ENCODE results near the gene FUT8.
"Not testable (repeated sequence)": the region's sequence is repeated elsewhere in the genome, so short reads cannot be mapped to it uniquely, and the experiment has no call there.

Gene FUT8

GRCh38 chr14:65676361-65677014 lies 264.0 kb downstream of the FUT8 start:
- Histone ChIP-seq H2AFZ (ENCODE audit: low read depth) (no peak overlapping the region), H3K4me3 (IDR thresholded peaks at IDR 0.05; ENCODE audit: insufficient read depth, low read depth, low read length) (no peak overlapping the region), H3K4me2 (no peak overlapping the region), H3K36me3 (ENCODE audit: insufficient read depth) (no peaks in the 10 kb centered on the region), H3K4me1 (ENCODE audit: low read depth, poor library complexity, severe bottlenecking) (no peaks in the 10 kb centered on the region), H3K9ac (no peak overlapping the region), H4K20me1 (ENCODE audit: insufficient read depth) (no peaks in the 10 kb centered on the region), H3K27ac (no peak overlapping the region), H3K79me2 (ENCODE audit: insufficient read depth, low read depth) (no peaks in the 10 kb centered on the region), H3K27me3 (ENCODE audit: insufficient read depth, low read depth) (no peaks in the 10 kb centered on the region)
- TF ChIP-seq CTCF (conservative IDR thresholded peaks at IDR 0.05; ENCODE audit: low read depth, low read length): no peak

GRCh38 chr14:65685572-65685971 lies 273.0 kb downstream of the FUT8 start:
- no peak for TF ChIP-seq CTCF (conservative IDR thresholded peaks at IDR 0.05; ENCODE audit: low read depth, low read length)
- Histone ChIP-seq H3K36me3 (ENCODE audit: insufficient read depth) (no peaks in the 10 kb centered on the region), H2AFZ (ENCODE audit: low read depth) (no peak overlapping the region), H4K20me1 (ENCODE audit: insufficient read depth) (no peaks in the 10 kb centered on the region), H3K4me3 (IDR thresholded peaks at IDR 0.05; ENCODE audit: insufficient read depth, low read depth, low read length) (no peak overlapping the region), H3K9ac (no peak overlapping the region), H3K4me1 (ENCODE audit: low read depth, poor library complexity, severe bottlenecking) (no peaks in the 10 kb centered on the region), H3K4me2 (no peak overlapping the region), H3K79me2 (ENCODE audit: insufficient read depth, low read depth) (no peaks in the 10 kb centered on the region), H3K27ac (no peak overlapping the region), H3K27me3 (ENCODE audit: insufficient read depth, low read depth) (no peaks in the 10 kb centered on the region)

GRCh38 chr14:65686761-65687160 lies 274.2 kb downstream of the FUT8 start:
- Histone ChIP-seq H3K4me2 (no peak overlapping the region), H3K36me3 (ENCODE audit: insufficient read depth) (no peaks in the 10 kb centered on the region), H3K4me3 (IDR thresholded peaks at IDR 0.05; ENCODE audit: insufficient read depth, low read depth, low read length) (no peak overlapping the region)

GRCh38 chr14:65689070-65689469 lies 276.5 kb downstream of the FUT8 start:
- no peak overlapping the region for H2AFZ ChIP-seq (ENCODE audit: low read depth)
- no peak overlapping the region for H3K9ac ChIP-seq
- H3K27me3 ChIP-seq (ENCODE audit: insufficient read depth, low read depth): no peaks in the 10 kb centered on the region
- H3K79me2 ChIP-seq (ENCODE audit: insufficient read depth, low read depth): no peaks in the 10 kb centered on the region
- H4K20me1 ChIP-seq (ENCODE audit: insufficient read depth): no peaks in the 10 kb centered on the region
- no peaks in the 10 kb centered on the region for H3K36me3 ChIP-seq (ENCODE audit: insufficient read depth)
- no peak overlapping the region for H3K4me2 ChIP-seq
- no peaks in the 10 kb centered on the region for H3K4me1 ChIP-seq (ENCODE audit: low read depth, poor library complexity, severe bottlenecking)
- no peak for TF ChIP-seq CTCF (conservative IDR thresholded peaks at IDR 0.05; ENCODE audit: low read depth, low read length)
- H3K4me3 ChIP-seq (IDR thresholded peaks at IDR 0.05; ENCODE audit: insufficient read depth, low read depth, low read length): no peak overlapping the region
- H3K27ac ChIP-seq: no peak overlapping the region

More at GRCh38 chr14:65686761-65687160, 274.2 kb downstream of the FUT8 start:
- Histone ChIP-seq H3K27ac (no peak overlapping the region), H2AFZ (ENCODE audit: low read depth) (no peak overlapping the region), H3K27me3 (ENCODE audit: insufficient read depth, low read depth) (no peaks in the 10 kb centered on the region), H3K4me1 (ENCODE audit: low read depth, poor library complexity, severe bottlenecking) (no peaks in the 10 kb centered on the region), H3K9ac (no peak overlapping the region), H3K79me2 (ENCODE audit: insufficient read depth, low read depth) (no peaks in the 10 kb centered on the region), H4K20me1 (ENCODE audit: insufficient read depth) (no peaks in the 10 kb centered on the region)
- no peak for TF ChIP-seq CTCF (conservative IDR thresholded peaks at IDR 0.05; ENCODE audit: low read depth, low read length)

- H2AFZ ChIP-seq (ENCODE audit: low read depth); H3K36me3 ChIP-seq (ENCODE audit: insufficient read depth); H3K27ac ChIP-seq; H3K4me2 ChIP-seq; H3K4me1 ChIP-seq (ENCODE audit: low read depth, poor library complexity, severe bottlenecking); H3K4me3 ChIP-seq (IDR thresholded peaks at IDR 0.05; ENCODE audit: insufficient read depth, low read depth, low read length); H3K9ac ChIP-seq; H3K27me3 ChIP-seq (ENCODE audit: insufficient read depth, low read depth); H3K79me2 ChIP-seq (ENCODE audit: insufficient read depth, low read depth); H4K20me1 ChIP-seq (ENCODE audit: insufficient read depth): not testable (repeated sequence)
These were observed 280.0 kb downstream of the FUT8 start for GRCh38 chr14:65692566-65692965.
